Activated T-cell treated with anti-CD3 and anti-CD28 coated beads, Interleukin-2, amount 50 U/mL, for 48 hours (primary cell): ENCODE data around the gene TCF7L2.

Experiments
- DNase-seq, 2 experiments: peaks; one replicate each; pipeline ENCODE4 v3.0.0-alpha.2; 2020

Gene TCF7L2

DNA sequence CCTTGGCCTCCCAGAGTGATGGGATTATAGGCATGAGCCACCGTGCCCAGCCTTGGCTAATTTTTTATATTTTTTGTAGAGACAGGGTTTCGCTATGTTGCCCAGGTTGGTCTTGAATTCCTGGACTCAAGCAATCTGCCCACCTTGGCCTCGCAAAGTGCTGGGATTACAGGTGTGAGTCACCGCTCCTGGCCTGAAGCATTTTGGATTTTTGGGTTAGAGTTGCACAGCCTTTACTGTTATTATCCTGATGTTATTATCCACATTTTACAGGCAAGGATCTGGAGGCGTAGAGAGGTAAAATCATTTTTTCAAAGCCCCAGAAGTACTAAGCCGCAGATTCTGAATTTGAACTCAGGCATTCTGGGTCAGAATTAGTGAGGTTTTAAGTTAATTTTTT lies 75.4 kb downstream of the TCF7L2 start:
- no peak for DNase-seq

DNA sequence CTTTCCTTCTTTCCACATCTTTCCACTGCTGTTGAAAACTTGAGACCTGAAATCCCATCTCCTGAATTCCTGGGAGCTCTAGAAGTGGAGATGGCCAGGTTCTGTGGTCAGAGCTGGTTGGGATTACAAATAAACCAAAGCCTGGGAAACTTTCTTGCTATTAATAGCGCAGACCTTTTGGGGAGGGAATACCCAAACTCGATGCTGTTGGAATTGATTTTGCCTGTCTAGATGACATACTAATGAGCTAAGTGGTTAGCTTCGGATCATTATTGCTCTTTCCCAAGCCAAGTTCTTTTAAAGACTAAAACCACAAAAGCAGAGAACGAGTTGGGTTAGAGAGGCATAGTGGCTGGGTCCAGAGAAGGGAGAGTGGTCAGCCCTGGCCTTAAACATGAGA lies 76.6 kb downstream of the TCF7L2 start:
- no peak for DNase-seq

DNA sequence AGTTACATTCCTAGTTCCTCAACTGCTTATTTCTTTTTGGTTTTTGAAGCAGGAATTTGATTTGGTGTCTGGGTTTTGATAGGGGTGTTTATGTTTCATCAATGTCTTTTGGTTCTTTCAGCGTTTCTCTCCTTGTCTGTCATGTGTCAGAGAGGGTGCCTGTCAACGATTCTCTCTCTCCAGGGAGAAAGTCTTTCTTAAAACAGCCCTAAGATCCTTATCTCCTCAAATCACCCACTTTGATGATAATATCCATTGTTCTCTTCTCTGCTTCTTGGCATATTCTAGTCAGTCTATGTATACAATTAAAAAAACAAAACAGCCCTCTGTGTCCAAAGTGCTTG lies 77.2 kb downstream of the TCF7L2 start:
- DNase-seq, result no peak

DNA sequence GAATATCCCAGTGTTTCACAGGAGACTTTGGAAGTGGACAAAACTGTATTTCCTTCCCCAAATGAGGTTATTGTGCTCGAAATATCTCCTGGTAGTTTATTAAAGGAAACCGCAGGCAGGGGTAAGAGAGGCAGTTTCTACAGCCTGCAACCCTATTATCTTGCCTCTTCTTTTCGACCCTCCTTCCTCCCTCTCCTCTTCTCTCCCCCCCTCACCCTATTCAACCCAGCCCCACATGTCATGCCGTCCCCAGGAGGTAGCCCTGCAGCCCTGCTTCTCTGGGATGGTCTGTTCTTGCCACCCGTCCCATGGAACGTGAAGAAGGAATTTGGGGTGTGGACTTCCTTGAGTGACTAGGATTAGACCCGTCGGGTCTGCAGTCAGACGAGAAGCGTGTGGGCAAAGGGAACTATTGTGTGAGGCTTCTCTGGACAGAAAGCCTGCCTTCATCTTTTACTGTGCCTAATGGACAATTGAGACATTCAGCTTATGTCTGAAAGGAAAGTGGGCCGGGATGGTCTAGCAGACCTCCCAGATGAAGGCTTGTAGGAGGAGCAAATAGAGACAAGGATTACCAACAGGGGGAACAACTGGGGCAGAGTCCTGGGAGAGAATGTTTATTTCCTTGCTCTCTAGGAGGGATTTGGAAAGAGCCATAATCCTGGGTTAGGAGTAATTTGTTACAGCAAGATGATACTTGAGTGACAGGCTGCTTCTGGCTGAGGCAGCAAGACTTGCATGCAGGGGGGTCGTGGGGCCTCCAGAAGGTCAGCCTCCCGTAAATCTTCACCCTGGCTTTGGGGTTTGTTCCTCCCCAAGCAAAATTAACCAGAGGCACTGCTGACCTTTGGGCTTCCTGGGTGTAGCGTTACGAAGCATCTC lies 77.8 kb downstream of the TCF7L2 start:
- DNase-seq, result no peak

DNA sequence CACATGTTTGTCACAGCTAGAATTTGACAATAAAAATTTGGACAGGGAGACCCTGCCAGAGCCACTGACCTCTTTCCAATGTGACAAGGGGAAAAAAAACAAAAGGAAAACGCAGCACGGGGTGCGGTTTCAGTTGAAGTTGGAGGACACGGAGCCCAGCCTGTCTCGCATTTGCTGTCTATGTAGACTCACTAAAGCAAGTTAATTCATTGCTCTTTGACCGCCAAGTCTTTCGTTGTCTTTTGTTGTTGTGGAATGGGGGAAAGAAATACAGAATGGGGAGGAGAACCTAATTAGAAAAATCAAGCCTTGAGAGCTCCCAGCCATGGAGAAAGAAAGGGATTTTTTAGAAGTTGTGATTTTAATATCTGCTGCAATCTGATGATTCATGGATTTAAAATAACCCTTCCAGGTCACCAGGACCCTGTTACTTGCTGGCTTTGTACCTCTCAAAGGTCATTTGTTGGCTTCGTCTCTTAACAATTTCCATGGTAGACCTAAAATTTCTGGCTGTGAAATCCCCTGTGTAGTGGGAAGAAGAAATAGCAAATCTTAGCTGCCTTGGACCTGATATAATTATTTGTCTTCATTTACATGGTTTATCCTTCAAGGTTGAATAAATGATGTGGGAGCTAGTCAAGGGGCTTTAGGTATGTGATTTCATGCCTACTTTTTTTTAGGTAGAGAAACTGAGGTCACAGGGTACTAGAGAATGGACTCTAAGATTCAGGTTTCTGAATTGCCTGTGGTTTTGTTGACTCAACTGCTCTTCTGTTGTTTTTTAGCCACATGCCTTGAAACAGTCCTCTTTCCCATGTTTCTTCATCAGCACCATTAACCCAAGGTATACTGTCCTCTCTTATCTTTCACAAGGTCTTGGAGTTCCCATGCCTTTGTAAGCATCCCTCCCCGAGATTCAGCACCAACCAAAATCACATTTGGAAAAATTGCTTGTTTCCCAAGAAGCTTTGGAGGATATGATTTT lies 78.7 kb downstream of the TCF7L2 start:
- DNase-seq, result no peak

DNA sequence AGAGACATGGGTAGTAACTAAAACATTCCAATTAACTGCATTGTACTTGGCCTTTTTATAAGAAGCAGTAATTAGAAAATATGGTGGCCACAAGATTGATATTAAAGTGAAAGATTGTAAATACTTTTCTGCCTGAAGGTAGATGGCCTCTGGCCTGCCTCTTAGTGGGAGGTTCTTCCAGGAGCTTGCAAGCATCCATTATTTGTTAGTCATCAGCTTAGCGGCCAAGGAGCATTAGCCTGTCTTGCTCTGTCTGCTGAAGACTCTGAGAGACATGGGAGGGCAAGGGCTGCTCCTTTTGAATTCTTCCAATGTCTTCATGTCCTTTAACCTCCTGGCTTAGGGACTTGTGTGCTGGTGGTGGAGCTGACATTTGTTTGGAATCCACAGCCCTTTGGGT lies 80.4 kb downstream of the TCF7L2 start:
- no peak for DNase-seq

DNA sequence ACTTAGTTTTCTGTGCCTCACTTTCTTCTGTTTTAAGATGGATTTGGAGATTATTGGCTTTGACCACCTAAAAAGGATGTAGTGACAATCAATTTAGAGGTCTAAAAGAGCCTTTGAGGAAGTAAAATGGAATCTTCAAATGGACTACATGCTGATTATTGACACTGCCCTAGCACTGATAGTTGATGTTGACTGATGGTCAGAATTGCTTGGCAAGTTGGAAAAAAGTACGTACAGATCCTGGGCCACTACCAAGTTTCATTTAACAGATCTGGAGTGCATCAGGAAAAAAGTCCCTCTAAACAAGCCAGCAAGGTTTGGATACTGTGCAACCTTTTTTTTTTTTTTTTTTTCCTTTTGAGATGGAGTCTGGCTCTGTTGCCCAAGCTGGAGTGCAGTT lies 81.1 kb downstream of the TCF7L2 start:
- DNase-seq, result no peak

DNA sequence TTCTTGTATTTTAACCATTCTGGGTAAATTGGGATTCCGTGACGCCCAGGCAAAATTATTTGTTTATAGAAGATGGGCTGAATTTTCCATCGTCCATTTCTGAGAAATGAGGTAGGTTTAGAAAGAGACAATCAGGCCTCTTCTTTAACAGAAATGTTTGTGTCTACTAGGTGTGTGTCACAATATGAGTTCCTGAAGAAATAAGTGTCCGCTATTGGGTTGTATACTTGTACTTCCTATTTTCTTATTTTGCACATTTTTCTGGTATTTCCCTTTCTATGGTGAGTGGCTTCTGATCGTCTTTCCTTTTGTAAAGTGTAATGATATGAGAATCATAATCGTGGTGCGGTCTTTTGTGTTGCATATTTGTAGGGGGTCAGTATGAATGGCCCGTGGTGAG lies 83.9 kb downstream of the TCF7L2 start:
- DNase-seq, result no peak

DNA sequence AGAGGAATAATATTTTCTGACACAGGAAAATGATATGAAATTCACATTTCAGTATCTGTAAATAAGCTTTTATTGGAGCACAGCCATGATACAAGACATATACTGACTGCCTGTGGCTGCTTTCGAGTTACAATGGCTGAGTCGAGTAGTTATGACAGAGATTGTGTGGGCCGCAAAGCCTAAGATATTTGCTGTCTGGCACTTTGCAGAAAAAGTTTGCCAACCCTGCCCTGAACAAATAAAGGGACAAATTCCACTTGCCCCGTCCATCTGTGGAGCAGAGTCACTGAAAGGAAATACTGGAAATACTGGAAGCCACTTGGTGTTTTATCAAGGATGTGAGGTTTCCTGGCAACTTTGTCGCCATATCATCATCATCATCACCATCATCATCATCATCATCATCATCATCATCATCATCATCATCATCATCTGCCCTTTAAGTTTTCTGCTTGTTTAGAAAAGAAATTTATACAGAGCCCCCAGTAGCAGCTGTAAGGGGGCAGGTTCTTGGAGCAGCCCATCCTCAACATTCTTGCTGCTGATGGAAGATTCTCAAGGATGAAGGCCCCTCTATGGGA lies 85.8 kb downstream of the TCF7L2 start:
- DNase-seq, result no peak

DNA sequence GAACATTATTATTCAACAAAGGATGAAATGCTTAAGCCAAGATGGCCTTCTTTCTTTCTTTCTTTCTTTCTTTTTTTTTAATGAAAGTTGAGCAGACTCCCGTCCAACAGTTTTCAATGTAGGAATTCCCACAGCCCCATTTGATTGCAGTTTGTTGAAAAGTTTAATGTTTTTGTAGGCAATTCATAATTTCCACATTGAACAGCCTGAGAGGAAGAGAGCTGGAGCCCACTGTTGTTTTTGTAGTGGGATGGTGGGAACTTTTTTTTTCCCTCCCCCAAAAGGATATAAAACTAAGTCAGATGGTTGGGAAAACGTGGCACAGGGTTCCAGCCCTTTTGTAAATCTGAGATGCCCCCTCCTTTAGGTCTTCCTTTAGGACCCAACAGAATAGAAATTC lies 86.6 kb downstream of the TCF7L2 start:
- no peak for DNase-seq

DNA sequence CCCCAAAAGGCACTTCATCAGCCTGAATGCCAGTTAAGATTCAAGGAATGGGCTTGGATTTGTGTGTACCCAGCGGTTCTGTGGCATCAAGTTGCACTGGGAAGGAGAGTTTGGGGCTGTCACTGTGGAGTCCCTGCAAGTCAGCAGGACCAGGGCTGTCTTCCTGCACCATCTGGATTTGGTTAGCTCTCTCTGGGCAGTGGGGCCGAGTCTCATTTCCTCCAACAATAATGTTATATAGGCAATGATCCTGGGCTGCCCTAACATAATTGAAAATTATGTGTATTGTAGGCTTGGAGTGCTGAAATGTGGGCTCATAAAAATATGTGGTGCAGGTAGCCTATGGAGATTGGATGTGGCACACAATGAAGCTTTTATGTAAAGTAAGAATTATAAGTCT lies 87.2 kb downstream of the TCF7L2 start:
- DNase-seq, result no peak

DNA sequence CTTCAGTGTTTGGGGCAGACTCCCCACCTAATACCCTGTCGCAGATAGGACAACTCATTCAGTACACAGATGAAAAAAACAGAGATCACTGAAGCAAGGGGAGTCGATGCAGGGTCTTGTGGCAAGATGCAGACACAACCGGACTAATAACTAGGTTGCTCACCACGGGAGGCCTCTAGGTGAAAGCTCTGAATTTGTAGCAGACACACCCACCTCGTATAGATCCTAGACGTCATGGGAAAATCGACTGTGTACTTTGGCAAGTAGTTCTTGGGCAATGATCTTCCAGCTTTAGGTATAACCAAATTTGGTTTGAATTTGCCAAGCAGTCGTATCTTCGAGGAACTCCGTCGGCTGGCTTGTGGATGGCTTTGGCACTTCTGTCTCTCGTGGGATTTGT lies 88.1 kb downstream of the TCF7L2 start:
- DNase-seq, result no peak

DNA sequence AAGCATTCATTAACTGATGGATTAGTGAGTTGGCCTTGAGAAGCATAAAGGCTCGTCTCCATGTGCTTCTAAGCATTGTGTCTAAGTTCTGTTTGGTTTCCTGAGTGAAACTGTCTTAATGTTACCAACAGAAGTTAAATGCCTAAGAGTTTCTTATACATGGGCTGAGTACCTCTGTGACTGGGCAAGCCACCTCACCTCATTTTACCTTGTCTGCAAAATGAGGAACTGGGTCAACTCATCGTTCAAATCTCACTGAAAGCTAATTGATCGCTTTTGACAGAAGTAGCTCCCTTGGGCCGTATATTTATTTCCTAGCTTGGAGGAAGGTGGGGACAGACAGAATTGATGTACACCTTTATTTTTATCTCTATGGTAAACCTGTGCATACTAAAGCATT lies 88.9 kb downstream of the TCF7L2 start:
- no peak for DNase-seq

DNA sequence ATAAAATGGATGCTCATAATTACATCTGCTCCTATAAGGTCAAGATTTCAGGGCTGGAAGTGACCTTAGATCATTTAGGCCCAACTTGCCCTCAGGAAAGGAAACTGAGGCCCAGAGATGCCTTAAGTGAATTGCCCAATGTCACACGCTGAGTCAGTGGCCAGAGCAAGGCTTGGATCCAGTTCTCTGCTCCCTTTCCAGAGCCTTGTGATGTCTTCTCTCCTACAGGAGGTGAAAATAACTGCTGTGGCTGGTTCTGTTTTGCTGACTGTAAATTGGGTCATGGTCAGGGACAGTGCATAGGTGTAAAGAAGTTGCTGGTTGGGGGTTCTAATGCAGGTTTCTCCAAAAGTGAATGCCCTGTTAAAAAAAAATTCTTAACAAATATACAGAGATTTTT lies 91.3 kb downstream of the TCF7L2 start:
- DNase-seq, result no peak

DNA sequence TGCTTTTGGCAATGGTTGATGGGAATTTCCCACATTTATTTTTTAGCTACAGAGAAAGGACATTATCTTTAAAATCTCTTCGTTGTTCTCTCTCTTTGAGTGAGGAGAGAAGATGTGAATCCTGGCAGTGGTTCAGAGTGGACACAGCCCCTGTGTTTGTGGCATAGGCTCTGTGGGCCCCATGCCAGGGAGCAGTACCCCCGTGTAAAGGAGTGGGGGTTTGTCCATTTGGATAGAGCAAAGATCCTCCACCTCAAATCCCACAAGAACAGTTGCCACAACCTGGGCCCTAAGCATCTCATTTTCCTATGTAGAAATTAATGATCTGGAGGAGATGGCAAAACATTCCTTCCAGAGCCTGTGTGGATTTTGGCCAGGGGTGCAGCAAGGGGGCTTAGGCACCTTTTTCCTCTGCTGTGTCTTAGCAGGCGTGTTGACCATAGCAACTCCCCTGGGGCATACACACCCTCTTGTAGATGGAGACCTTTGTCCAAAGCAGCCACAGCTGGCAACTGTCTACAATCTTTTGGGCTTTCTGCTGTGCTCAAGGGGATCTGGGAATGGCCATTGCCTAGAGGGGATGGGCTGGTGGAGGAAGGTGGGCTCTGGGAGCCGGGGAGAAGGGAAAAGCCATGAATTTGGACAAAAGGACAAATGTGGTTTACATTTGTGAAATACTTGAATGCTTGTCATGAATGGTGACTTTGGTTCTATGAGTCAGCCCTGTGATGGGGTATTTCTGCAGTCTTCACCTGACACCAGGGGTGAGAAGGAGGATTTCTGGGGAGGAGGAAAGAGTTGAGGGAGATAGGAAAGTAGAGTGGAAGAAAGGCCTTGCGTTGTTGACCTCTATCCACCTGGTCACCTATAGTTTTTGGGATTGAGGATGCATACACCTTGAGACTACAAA lies 92.0 kb downstream of the TCF7L2 start:
- DNase-seq, result no peak

DNA sequence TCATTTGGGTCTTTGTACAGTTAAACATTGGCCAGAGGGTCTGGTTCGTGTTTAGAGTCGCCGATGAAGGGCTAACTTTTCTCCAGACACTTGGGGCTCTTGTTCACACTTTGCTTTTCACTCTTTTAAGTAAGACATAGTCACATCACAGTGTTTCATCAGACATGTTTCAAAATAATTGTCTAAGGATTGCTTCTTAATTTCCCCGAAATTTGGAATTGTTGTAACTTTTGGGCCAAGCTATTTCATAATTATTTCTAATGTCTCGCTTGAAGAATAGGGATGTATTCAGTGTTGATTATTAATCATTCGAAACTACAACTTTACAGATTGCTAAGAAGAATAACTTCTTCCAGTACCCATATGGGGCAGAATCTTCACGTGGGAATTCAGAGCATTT lies 92.8 kb downstream of the TCF7L2 start:
- DNase-seq, result no peak

DNA sequence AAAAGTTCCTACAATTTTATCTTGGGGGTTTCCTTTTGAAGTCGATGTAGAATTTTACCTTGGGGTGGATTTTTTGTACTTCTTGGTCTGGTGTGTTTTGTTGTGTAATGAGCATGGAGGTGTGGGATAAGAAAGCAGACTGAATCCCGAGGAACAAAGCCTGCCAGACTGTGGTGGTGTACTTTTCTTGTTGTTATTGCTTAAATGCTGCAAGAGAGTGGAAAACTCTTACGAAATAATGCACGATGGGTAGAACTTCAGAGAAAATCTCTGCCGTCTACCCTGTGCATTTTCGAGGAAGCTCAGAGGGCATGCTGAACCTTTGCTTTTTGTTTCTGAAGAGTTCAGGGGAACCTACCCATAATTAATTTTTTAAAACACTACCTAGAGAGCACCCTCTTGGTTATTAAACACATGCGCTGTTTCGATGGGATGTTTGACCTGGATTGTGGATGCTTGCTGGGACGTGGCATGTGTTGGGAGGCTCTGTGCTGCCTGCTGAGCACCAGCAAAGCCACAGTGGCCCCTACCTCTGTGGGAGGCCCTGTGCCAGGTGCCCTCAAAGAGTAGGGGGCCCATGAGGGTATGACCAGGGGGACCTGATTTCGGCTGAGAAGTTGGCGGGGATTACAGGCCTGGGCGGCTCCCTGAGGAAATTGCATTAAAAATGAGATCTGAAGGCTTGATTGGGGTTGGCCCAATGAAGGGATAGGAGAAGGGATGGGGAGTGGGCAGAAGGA lies 94.1 kb downstream of the TCF7L2 start:
- DNase-seq, result no peak

DNA sequence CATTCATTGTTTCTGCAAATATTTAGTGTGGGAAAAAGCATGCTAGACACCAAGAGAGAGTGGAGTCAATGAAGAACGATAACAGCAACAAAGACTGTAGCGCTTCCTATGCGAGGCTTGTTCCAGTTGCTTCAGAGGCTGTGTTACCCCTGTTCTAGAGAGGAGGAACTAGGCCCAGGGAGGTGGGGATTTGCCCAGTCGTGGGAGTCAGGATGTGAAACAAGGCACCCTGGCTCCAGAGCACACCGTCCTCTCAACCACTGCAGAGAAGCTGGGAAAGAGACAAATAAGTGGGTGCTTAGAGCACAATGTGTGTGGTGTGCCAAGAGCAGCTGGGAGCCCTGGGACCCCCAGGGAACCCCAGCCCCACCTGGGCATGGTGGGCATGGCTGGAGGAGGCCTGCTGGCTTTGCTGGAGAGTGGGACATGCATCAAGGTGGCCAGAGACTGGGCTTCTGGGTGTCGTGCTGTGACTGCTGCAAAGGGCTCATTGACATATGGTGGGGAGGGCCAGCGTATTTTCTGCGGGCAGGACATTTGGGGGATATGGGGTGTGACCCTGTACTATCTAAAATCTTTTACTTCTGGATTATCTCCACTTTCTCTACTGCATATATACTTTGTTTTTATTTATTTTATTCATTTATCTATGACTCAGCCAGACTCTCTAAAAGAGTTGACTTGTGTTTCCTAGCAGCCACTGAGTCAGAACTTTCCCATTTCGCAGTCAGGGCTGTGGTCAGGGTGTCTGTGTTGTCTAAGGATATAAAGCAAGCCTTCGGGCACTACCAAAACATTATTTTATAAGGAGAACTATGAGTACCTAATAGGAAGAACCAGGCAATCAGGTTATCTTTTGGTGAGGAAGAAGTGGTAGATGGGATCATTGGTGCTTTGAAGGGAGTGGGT lies 95.4 kb downstream of the TCF7L2 start:
- DNase-seq, result no peak

DNA sequence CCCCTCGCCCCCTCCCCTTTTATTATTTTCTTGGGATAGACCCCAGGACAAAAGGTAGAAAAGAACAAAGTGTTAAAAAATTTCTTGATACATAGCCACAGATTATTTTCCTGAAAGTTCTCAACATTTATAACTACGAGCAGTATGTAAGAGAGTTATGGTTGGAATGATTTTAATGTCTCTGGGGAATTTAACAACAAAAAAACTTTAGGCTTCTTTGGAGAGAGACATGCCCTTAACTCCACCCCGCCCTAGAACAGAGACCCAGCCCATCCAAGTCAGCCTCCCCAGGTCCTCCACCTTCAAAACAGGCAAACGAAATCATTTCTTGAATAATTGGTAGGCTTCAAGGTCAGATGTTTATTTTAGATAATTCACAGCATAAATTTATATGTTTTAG lies 97.1 kb downstream of the TCF7L2 start:
- no peak for DNase-seq

DNA sequence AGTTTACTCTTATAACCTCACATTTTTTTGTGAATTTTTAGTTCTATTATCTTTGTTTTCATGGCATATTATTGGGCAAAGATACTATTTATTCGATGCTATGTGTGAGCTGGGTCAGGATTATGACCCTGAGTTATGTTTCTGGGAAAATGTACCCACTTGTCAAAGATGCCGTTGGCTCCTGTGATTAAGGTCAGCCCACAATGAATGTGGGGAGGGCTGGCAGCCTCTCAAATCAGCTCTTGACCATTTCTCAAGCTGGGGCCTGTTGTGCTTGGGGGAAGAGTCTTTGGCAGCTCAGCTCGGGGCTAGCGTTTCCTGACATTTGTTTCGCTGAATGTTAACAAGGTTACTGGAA lies 97.5 kb downstream of the TCF7L2 start:
- no peak for DNase-seq
